Measurements from ENCODE around the gene TRIP4.

GRCh38 chr15:64502151-64502550 lies 114.5 kb downstream of the TRIP4 start:
- TF ChIP-seq CTCF (IDR thresholded peaks at IDR 0.05) (no peak), MLX (CRISPR knock-in tag; IDR thresholded peaks at IDR 0.05) (no peak), ZNF416 (CRISPR knock-in tag; IDR thresholded peaks at IDR 0.05) (no peak), ZNF396 (CRISPR knock-in tag; IDR thresholded peaks at IDR 0.05; ENCODE audit: borderline replicate concordance) (no peak), ZNF263 (CRISPR knock-in tag; IDR thresholded peaks at IDR 0.05; ENCODE audit: low read depth) (no peak), HMGXB4 (CRISPR knock-in tag; IDR thresholded peaks at IDR 0.05) (no peak), PRDM15 (CRISPR knock-in tag; IDR thresholded peaks at IDR 0.05) (no peak), ZNF423 (CRISPR knock-in tag; IDR thresholded peaks at IDR 0.05) (no peak), STAT6 (CRISPR knock-in tag; conservative IDR thresholded peaks at IDR 0.05; ENCODE audit: low read depth) (no peak), JUN (CRISPR knock-in tag; IDR thresholded peaks at IDR 0.05) (no peak), E2F4 (CRISPR knock-in tag; IDR thresholded peaks at IDR 0.05; ENCODE audit: borderline replicate concordance, low read depth) (no peak), MAX (CRISPR knock-in tag; IDR thresholded peaks at IDR 0.05) (no peak), MYBL2 (CRISPR knock-in tag; IDR thresholded peaks at IDR 0.05) (no peak), CREB1 (CRISPR knock-in tag; IDR thresholded peaks at IDR 0.05) (no peak)
